GM12873 (cell line): Measurements from ENCODE around the gene MANF.
A peak's percentile ranks its signal among the peaks of the same experiment; 100 is the strongest.

Experiments
- TF ChIP-seq, protein P1 (sequence below): IDR thresholded peaks from 2 replicates; pipeline ENCODE4 v1.5.1; 2012; ENCODE audit warnings: low read depth, mild to moderate bottlenecking, moderate library complexity, low read length, control low read depth; ENCODE audit not compliant: insufficient read depth; ENCODE audit errors: missing control alignments

Gene MANF

GRCh38 chr3:51384726-51385473 is at the start of gene MANF:
MANF (plus strand) TSS chr3:51385291; CDS start chr3:51385343, 52 bp downstream.
- TF ChIP-seq, protein P1, sequence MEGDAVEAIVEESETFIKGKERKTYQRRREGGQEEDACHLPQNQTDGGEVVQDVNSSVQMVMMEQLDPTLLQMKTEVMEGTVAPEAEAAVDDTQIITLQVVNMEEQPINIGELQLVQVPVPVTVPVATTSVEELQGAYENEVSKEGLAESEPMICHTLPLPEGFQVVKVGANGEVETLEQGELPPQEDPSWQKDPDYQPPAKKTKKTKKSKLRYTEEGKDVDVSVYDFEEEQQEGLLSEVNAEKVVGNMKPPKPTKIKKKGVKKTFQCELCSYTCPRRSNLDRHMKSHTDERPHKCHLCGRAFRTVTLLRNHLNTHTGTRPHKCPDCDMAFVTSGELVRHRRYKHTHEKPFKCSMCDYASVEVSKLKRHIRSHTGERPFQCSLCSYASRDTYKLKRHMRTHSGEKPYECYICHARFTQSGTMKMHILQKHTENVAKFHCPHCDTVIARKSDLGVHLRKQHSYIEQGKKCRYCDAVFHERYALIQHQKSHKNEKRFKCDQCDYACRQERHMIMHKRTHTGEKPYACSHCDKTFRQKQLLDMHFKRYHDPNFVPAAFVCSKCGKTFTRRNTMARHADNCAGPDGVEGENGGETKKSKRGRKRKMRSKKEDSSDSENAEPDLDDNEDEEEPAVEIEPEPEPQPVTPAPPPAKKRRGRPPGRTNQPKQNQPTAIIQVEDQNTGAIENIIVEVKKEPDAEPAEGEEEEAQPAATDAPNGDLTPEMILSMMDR = peak; percentile 8

- TF ChIP-seq, protein P1 = no peak
Measured at GRCh38 chr3:51336261-51336660, 48.8 kb upstream of the MANF start.

DNA sequence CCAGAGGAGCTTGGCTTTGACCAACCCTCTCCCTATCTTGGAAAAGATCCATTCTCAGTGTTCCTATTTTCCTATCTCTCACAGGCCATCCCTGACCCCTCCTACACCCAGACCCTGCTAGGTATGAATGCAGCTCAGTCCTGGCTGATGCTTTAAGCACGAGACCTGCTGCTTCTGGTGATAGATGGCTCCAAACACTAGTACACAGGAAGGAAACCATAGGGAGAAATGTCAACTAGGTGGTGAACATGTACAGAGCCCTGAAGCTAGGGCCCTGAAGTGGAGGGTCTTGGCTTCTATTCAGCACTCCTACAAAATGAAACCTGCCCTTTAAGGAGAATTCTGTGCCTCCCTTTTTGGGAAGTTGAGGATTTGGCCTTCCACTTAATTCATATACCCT is 47.4 kb upstream of the MANF start:
- TF ChIP-seq, protein P1 = no peak

GRCh38 chr3:51338632-51339031 is 46.5 kb upstream of the MANF start:
- TF ChIP-seq, protein P1 = no peak

GRCh38 chr3:51340013-51340829 is 44.9 kb upstream of the MANF start:
- TF ChIP-seq, protein P1 = no peak

DNA sequence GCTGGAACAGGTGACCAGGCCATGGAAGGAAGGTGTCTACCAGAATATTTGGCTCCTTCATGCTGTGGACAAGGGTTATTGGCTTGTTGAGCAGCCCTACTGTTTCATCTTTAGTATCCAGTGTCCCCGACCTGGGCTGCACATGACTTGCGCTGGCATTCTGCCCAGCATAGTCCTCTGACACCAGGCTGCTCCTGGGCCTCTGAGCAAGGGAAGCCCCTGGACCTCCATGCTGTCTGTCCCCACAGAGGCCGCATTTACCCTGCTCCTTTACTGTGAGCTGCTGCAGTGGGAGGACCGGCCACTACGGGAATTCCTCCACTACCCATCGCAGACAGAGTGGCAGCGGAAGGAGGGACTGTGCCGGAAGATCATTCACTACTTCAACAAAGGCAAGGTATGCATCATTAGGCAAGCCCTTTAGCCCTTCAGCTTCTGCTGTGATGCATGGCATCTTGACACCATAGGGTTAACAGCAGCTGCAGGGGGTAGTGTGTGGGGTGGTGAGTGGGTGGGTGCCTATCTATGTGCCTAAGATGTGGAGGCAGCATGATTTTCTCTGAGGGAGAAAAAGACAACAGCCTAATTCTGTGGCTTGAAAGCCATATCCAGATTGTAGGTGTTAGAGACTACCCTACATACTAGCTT is 44.0 kb upstream of the MANF start:
- TF ChIP-seq, protein P1 = no peak
